ENCODE results near the gene TREM1. TPM values are rescaled to one million over a fixed set of nuclear protein-coding genes. Genes with fewer than 3 reads are reported as not detected.

TREM1 gene
- polyA plus RNA-seq, 1 donor = 0.14 TPM

Other genes starting within 250 kb of the TREM1 start
- 3.1 TPM for gene UNC5CL, start 247.5 kb downstream of the TREM1 start, polyA plus RNA-seq (ENCODE audit: insufficient read length)
- gene TSPO2, start 244.2 kb downstream of the TREM1 start, polyA plus RNA-seq (ENCODE audit: insufficient read length) = 0.70 TPM
- 501 TPM for gene APOBEC2, start 233.5 kb downstream of the TREM1 start, polyA plus RNA-seq (ENCODE audit: insufficient read length)
- 17.5 TPM for gene OARD1, start 214.3 kb downstream of the TREM1 start, polyA plus RNA-seq (ENCODE audit: insufficient read length)
- gene NFYA, start 213.7 kb downstream of the TREM1 start, polyA plus RNA-seq (ENCODE audit: insufficient read length) = 23.5 TPM
- gene TREML1, start 132.3 kb downstream of the TREM1 start, polyA plus RNA-seq (ENCODE audit: insufficient read length) = 0.38 TPM
- not detected for gene TREM2, start 123.6 kb downstream of the TREM1 start, polyA plus RNA-seq (ENCODE audit: insufficient read length)
- gene TREML2, start 85.5 kb downstream of the TREM1 start, polyA plus RNA-seq (ENCODE audit: insufficient read length) = 0.11 TPM
- not detected for gene TREML4, start 58.3 kb downstream of the TREM1 start, polyA plus RNA-seq (ENCODE audit: insufficient read length)
- gene NCR2, start 48.9 kb upstream of the TREM1 start, polyA plus RNA-seq (ENCODE audit: insufficient read length) = not detected